HepG2 (cell line): Measurements from ENCODE around the gene OCLN. TPM values are rescaled to one million over a fixed set of nuclear protein-coding genes. Genes with fewer than 3 reads are reported as not detected.

Experiments used
- ATAC-seq: fragments of 200-7000 bp; cut with Tn5 transposase; 3 replicates; pipeline ENCODE4 v1.9.1; 2020; ENCODE audit warnings: mild to moderate bottlenecking, moderate library complexity
- BruUV-seq: library from RNA; stranded (reverse); fragments of 400-500 nt; replicated peaks from 2 replicates; lab custom pipeline; 2021; lab: Mats Ljungman, UMichigan
- CTCF ChIA-PET: fragments of 300-600 bp; formaldehyde crosslinking; extraction: SDS; loops from one replicate; lab custom pipeline; 2021; ENCODE audit warnings: low total read pairs, inconsistent platforms, low intra/inter-chr PET ratio; lab: Yijun Ruan, JAX
- POLR2A ChIA-PET: fragments of 350-600 bp; sonication (Branson Sonifier 250); formaldehyde crosslinking; loops from one replicate; lab custom pipeline; 2020; ENCODE audit warnings: antibody characterized with exemption, inconsistent platforms; lab: Yijun Ruan, JAX
- DNase-seq: peaks from one replicate; pipeline ENCODE4 v3.0.0-alpha.2; 2015; ENCODE audit warnings: low spot score
- FAIRE-seq: peaks from 3 replicates; lab custom pipeline; 2011; peaks lifted over from hg19 to GRCh38; lab: Jason Lieb, UNC
- H2AFZ ChIP-seq: one replicate; pipeline ENCODE4 v1.6.1; 2011; ENCODE audit warnings: low read length, inconsistent platforms
- H3K27ac ChIP-seq: fragments of 300-600 bp; 3 replicates; pipeline ENCODE4 v1.8.0; 2011; ENCODE audit warnings: mixed run types, mild to moderate bottlenecking, mixed read lengths, low read length, inconsistent platforms; ENCODE audit not compliant: insufficient read depth; ENCODE audit errors: extremely low read length
- H3K27me3 ChIP-seq, 2 experiments: fragments of 200-600 bp in 1 of 2; 2 replicates in 1 of 2; 3 replicates in 1 of 2; pipeline versions ENCODE4 v1.6.0 to v1.8.0; 2011; ENCODE audit warnings: low read length in 2 of 2, mild to moderate bottlenecking in 2 of 2, moderate library complexity in 2 of 2, inconsistent platforms in 1 of 2; ENCODE audit not compliant: insufficient read depth in 2 of 2, control insufficient read depth in 1 of 2
- H3K36me3 ChIP-seq, 2 experiments: fragments of 200-600 bp in 1 of 2; replicated peaks in 1 of 2; 2 replicates in 1 of 2; 3 replicates in 1 of 2; pipeline versions ENCODE4 v1.5.1 to v1.8.0; 2011; ENCODE audit warnings: low read length in 2 of 2, inconsistent platforms in 1 of 2; ENCODE audit not compliant: insufficient read depth in 2 of 2, control insufficient read depth in 1 of 2
- H3K4me1 ChIP-seq: 2 replicates; pipeline ENCODE4 v1.5.1; 2012; ENCODE audit warnings: low read length, inconsistent platforms; ENCODE audit not compliant: insufficient read depth
- H3K4me2 ChIP-seq: 2 replicates; pipeline ENCODE4 v1.6.0; 2011; ENCODE audit warnings: low read depth, low read length, inconsistent platforms
- H3K4me3 ChIP-seq, 3 experiments: fragments of 200-600 bp in 1 of 3; sonication (generic), shearing (Covaris generic) in 1 of 3; replicated peaks in 1 of 3; 2 replicates each; pipeline ENCODE4 v1.5.1; 2011 to 2016; ENCODE audit warnings: low read length in 3 of 3, inconsistent platforms in 2 of 3, low read depth in 2 of 3, mild to moderate bottlenecking in 2 of 3, control low read depth in 1 of 3, mixed read lengths in 1 of 3; ENCODE audit not compliant: insufficient read depth in 1 of 3
- H3K79me2 ChIP-seq: one replicate; pipeline ENCODE4 v1.6.1; 2011; ENCODE audit warnings: low read length, inconsistent platforms; ENCODE audit not compliant: insufficient read depth
- H3K9ac ChIP-seq: 2 replicates; pipeline ENCODE4 v1.6.0; 2011; ENCODE audit warnings: mild to moderate bottlenecking, low read depth, low read length, inconsistent platforms; ENCODE audit not compliant: insufficient read depth
- H3K9me3 ChIP-seq: 2 replicates; pipeline ENCODE4 v1.5.1; 2012; ENCODE audit warnings: mild to moderate bottlenecking, low read length
- H4K20me1 ChIP-seq: 2 replicates; pipeline ENCODE4 v1.6.0; 2011; ENCODE audit warnings: inconsistent platforms, mild to moderate bottlenecking, low read length, moderate library complexity; ENCODE audit not compliant: insufficient read depth
- ATF2 ChIP-seq: sonication (generic); formaldehyde crosslinking; IDR thresholded peaks from 2 replicates; pipeline ENCODE4 v1.4.0; 2020; ENCODE audit warnings: missing genetic modification reagents
- CEBPZ ChIP-seq: IDR thresholded peaks from 2 replicates; pipeline ENCODE4 v1.6.1; 2012; ENCODE audit warnings: low read length, improper control_type of control experiment
- CENPX ChIP-seq: sonication (generic); formaldehyde crosslinking; IDR thresholded peaks from 2 replicates; pipeline ENCODE4 v1.9.0; 2021; ENCODE audit warnings: mild to moderate bottlenecking, missing genetic modification reagents, moderate library complexity
- ISX ChIP-seq: sonication (generic); formaldehyde crosslinking; conservative IDR thresholded peaks from 2 replicates; pipeline ENCODE4 v1.5.0; 2020; ENCODE audit warnings: missing genetic modification reagents
- KDM1A ChIP-seq: IDR thresholded peaks from 2 replicates; pipeline ENCODE4 v1.6.1; 2016; ENCODE audit warnings: missing compliant biosample characterization
- MIER3 ChIP-seq: IDR thresholded peaks from 2 replicates; pipeline ENCODE4 v1.6.1; 2016; ENCODE audit warnings: missing compliant biosample characterization, borderline replicate concordance
- MIXL1 ChIP-seq: IDR thresholded peaks from 2 replicates; pipeline ENCODE4 v1.6.1; 2016
- SMARCE1 ChIP-seq: fragments of 450-650 bp; IDR thresholded peaks from 2 replicates; pipeline ENCODE4 v1.6.1; 2017; ENCODE audit warnings: borderline replicate concordance
- ZNF17 ChIP-seq: sonication (generic); formaldehyde crosslinking; IDR thresholded peaks from 2 replicates; pipeline ENCODE4 v1.5.0; 2020; ENCODE audit warnings: mild to moderate bottlenecking, missing genetic modification reagents
- ZNF281 ChIP-seq: sonication (generic); formaldehyde crosslinking; IDR thresholded peaks from 2 replicates; pipeline ENCODE4 v1.4.0; 2020; ENCODE audit warnings: missing genetic modification reagents, borderline replicate concordance
- ZNF432 ChIP-seq: sonication (generic); formaldehyde crosslinking; IDR thresholded peaks from 2 replicates; pipeline ENCODE4 v1.5.0; 2020; ENCODE audit warnings: missing genetic modification reagents, mild to moderate bottlenecking, borderline replicate concordance
- ZNF547 ChIP-seq: sonication (generic); formaldehyde crosslinking; IDR thresholded peaks from 2 replicates; pipeline ENCODE4 v1.5.1; 2020; ENCODE audit warnings: mild to moderate bottlenecking, missing genetic modification reagents
- ZNF737 ChIP-seq: sonication (generic); formaldehyde crosslinking; IDR thresholded peaks from 2 replicates; pipeline ENCODE4 v1.5.0; 2020; ENCODE audit warnings: missing genetic modification reagents, mild to moderate bottlenecking, borderline replicate concordance
- ZUFSP ChIP-seq: sonication (generic); formaldehyde crosslinking; IDR thresholded peaks from 2 replicates; pipeline ENCODE4 v1.9.0; 2021; ENCODE audit warnings: missing genetic modification reagents, mild to moderate bottlenecking, borderline replicate concordance
- WGBS: methylation state at CpG from one replicate; pipeline ENCODE4 v1.1.6; 2017; ENCODE audit warnings: low lambda C conversion rate; 5-methylcytosine and 5-hydroxymethylcytosine counted together
- in situ Hi-C: cut with HindIII; loops from 2 replicates; pipeline ENCODE4 v1.10.0; 2017; ENCODE audit warnings: low pct_unique_long_range_greater_than_20kb; ENCODE audit not compliant: extremely low pct_ligation_motif_present
- intact Hi-C: fragments of 100-400 bp; cut with micrococcal nuclease; formaldehyde crosslinking; loops from one replicate; pipeline ENCODE4 v1.10.0; 2022; ENCODE audit not compliant: unreplicated experiment
- polyA plus RNA-seq, 8 experiments: library from polyadenylated mRNA; depleted of rRNA in 3 of 8; stranded (reverse) in 7 of 8; unstranded in 1 of 8; fragments of >200 nt; fragmentation: Illumina TruSeq in 4 of 8; extraction: Trizol in 4 of 8; gene quantifications; 2 replicates each; pipeline versions ENCODE4 v1.2.1 to v1.2.3, GENCODE V29; 2011 to 2016; ENCODE audit warnings: low read depth in 4 of 8, missing spikeins in 1 of 8, mixed read lengths in 1 of 8; ENCODE audit not compliant: insufficient read depth in 1 of 8
- total RNA-seq, 5 experiments: library from RNA; depleted of rRNA; stranded (reverse); fragments of >200 nt; fragmentation: Illumina TruSeq; extraction: Trizol; gene quantifications; 2 replicates each; pipeline ENCODE4 v1.2.3, GENCODE V29; 2016; ENCODE audit warnings: low read depth in 1 of 5

The OCLN gene
- total and polyA plus RNA-seq, 2 of the 13 experiments (the other 11 are each of a cell fraction or from before 2014, with no cell fraction given): 24.1 to 34.8 TPM

GRCh38 chr5:69526660-69527059 is 34.1 kb downstream of the OCLN start (continued):
- TF ChIP-seq ATF2 (CRISPR knock-in tag) (no peak), ZNF547 (CRISPR knock-in tag) (no peak)

- peaks cover 0 to 17% of the 10 kb centered on the region in 2 experiments; a peak in 2 of 5 replicates for H3K36me3 ChIP-seq
- intact Hi-C loops (no loop called here), in situ Hi-C loops (no loop called here)
- H4K20me1 ChIP-seq: no peaks in the 10 kb centered on the region
- H2AFZ ChIP-seq: no peak overlapping the region
- FAIRE-seq (no peak), ATAC-seq (no peak), DNase-seq (no peak)
- WGBS: 94% methylated on average over 7 of the region's 7 CpGs
- ChIA-PET CTCF (no interaction called here), POLR2A (no interaction called here)
- H3K4me3 ChIP-seq: no peak overlapping the region
- H3K4me2 ChIP-seq: no peak overlapping the region
- no peak overlapping the region for H3K9ac ChIP-seq
- no TSS peak for BruUV-seq
- no peak overlapping the region for H3K27ac ChIP-seq
- H3K4me1 ChIP-seq: no peaks in the 10 kb centered on the region
- H3K27me3 ChIP-seq: no peaks in the 10 kb centered on the region
- no peaks in the 10 kb centered on the region for H3K9me3 ChIP-seq
- no peaks in the 10 kb centered on the region for H3K79me2 ChIP-seq
- TF ChIP-seq KDM1A (CRISPR knock-in tag) (no peak), SMARCE1 (no peak), ZNF17 (no peak), CENPX (CRISPR knock-in tag) (no peak), MIXL1 (CRISPR knock-in tag) (no peak), ISX (CRISPR knock-in tag) (no peak), ZUFSP (CRISPR knock-in tag) (no peak), ZNF432 (CRISPR knock-in tag) (no peak), ZNF281 (CRISPR knock-in tag) (no peak), ZNF737 (no peak), CEBPZ (no peak), MIER3 (CRISPR knock-in tag) (no peak)
Measured at GRCh38 chr5:69527128-69527770, 34.7 kb downstream of the OCLN start.
